NB4 (cell line): ENCODE data around the gene METTL23.

Experiments used
- MYC ChIP-seq: IDR thresholded peaks from 2 replicates; pipeline ENCODE4 v1.6.1; 2011; ENCODE audit warnings: low read depth, low read length
- POLR2A ChIP-seq: IDR thresholded peaks from 2 replicates; pipeline ENCODE4 v1.6.1; 2011; ENCODE audit warnings: mild to moderate bottlenecking; ENCODE audit not compliant: insufficient read length; ENCODE audit errors: extremely low read depth
- TF ChIP-seq, protein P1 (sequence below): IDR thresholded peaks from one replicate; pipeline ENCODE4 v1.5.1; 2012; ENCODE audit warnings: low read depth, low read length
- TF ChIP-seq, protein P2 (sequence below): IDR thresholded peaks from 2 replicates; pipeline ENCODE4 v1.6.1; 2011; ENCODE audit warnings: low read depth, low read length

DNA sequence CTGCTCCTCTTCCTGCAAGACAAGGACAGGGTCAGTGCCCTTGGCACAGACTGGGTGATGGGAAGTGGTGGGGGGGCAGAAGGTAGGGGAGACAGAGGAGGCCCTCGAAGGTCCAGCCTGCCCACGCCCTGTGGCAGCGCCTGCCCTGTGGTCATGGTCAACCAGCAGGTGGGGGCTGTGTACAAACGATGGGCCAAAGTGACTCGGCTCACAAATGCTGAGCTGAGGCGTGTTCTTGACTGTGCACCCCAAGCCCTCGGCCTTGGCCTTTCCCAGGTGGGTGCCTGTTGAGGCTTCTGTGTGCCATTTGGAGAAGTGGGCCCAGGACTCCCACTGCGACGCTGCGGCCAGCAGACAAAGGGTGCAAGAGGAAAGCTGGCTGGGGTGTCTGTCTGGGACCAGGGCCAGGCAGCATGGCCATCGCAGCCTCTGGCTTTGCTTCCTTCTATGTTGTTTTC, 38.4 kb upstream of the METTL23 start:
- TF ChIP-seq, protein P1, sequence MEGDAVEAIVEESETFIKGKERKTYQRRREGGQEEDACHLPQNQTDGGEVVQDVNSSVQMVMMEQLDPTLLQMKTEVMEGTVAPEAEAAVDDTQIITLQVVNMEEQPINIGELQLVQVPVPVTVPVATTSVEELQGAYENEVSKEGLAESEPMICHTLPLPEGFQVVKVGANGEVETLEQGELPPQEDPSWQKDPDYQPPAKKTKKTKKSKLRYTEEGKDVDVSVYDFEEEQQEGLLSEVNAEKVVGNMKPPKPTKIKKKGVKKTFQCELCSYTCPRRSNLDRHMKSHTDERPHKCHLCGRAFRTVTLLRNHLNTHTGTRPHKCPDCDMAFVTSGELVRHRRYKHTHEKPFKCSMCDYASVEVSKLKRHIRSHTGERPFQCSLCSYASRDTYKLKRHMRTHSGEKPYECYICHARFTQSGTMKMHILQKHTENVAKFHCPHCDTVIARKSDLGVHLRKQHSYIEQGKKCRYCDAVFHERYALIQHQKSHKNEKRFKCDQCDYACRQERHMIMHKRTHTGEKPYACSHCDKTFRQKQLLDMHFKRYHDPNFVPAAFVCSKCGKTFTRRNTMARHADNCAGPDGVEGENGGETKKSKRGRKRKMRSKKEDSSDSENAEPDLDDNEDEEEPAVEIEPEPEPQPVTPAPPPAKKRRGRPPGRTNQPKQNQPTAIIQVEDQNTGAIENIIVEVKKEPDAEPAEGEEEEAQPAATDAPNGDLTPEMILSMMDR = no peak
- TF ChIP-seq, protein P2, sequence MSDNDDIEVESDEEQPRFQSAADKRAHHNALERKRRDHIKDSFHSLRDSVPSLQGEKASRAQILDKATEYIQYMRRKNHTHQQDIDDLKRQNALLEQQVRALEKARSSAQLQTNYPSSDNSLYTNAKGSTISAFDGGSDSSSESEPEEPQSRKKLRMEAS = no peak
- TF ChIP-seq POLR2A (no peak), MYC (no peak)
